K562 (cell line): ENCODE data around the gene ASPRV1. TPM values are rescaled to one million over a fixed set of nuclear protein-coding genes. Genes with fewer than 3 reads are reported as not detected.

Experiments used
- BRCA1 ChIP-seq, 2 experiments: fragments of 450-650 bp in 1 of 2; sonication (generic) in 1 of 2; formaldehyde crosslinking in 1 of 2; IDR thresholded peaks; 2 replicates each; pipeline versions ENCODE4 v1.5.0 to v1.6.1; 2017 to 2020; ENCODE audit warnings: mild to moderate bottlenecking in 1 of 2, missing genetic modification reagents in 1 of 2
- CSDE1 ChIP-seq, 2 experiments: fragments of 450-650 bp; IDR thresholded peaks; 2 replicates each; pipeline ENCODE4 v1.6.1; 2016; ENCODE audit warnings: mild to moderate bottlenecking in 1 of 2
- E2F4 ChIP-seq: sonication (generic); formaldehyde crosslinking; IDR thresholded peaks from 2 replicates; pipeline ENCODE4 v1.8.0; 2022; ENCODE audit warnings: mild to moderate bottlenecking, low read depth, missing genetic modification reagents
- GATAD2B ChIP-seq: fragments of 450-650 bp; IDR thresholded peaks from 2 replicates; pipeline ENCODE4 v1.6.1; 2017; ENCODE audit warnings: mild to moderate bottlenecking, borderline replicate concordance
- HIVEP1 ChIP-seq: fragments of 250-450 bp; sonication (Bioruptor Pico); IDR thresholded peaks from 2 replicates; pipeline ENCODE4 v1.4.0; 2020; ENCODE audit warnings: mild to moderate bottlenecking
- IFI16 ChIP-seq: fragments of 250-450 bp; sonication (Bioruptor Pico); IDR thresholded peaks from 2 replicates; pipeline ENCODE4 v2.1.2; 2022; ENCODE audit warnings: mild to moderate bottlenecking, inconsistent platforms
- JUNB ChIP-seq: fragments of 450-650 bp; formaldehyde crosslinking; conservative IDR thresholded peaks from 2 replicates; pipeline ENCODE4 v1.4.0; 2020; ENCODE audit warnings: mild to moderate bottlenecking
- KAT7 ChIP-seq: sonication (generic); formaldehyde crosslinking; IDR thresholded peaks from 2 replicates; pipeline ENCODE4 v1.8.0; 2022; ENCODE audit warnings: missing genetic modification reagents, mild to moderate bottlenecking, borderline replicate concordance
- NONO ChIP-seq, 2 experiments: fragments of 200-400 bp in 1 of 2; fragments of 450-650 bp in 1 of 2; formaldehyde crosslinking in 1 of 2; IDR thresholded peaks; 2 replicates each; pipeline ENCODE4 v1.6.1; 2017; ENCODE audit warnings: low read depth in 2 of 2, mild to moderate bottlenecking in 2 of 2, moderate library complexity in 2 of 2, low read length in 1 of 2
- NR2F6 ChIP-seq: fragments of 450-650 bp; formaldehyde crosslinking; IDR thresholded peaks from 2 replicates; pipeline ENCODE4 v1.4.0; 2020; ENCODE audit warnings: mild to moderate bottlenecking
- RB1 ChIP-seq: fragments of 450-650 bp; IDR thresholded peaks from 2 replicates; pipeline ENCODE4 v1.6.1; 2017; ENCODE audit warnings: low read depth, mild to moderate bottlenecking
- RBM14 ChIP-seq: fragments of 200-400 bp; formaldehyde crosslinking; IDR thresholded peaks from 2 replicates; pipeline ENCODE4 v1.6.1; 2018; ENCODE audit warnings: low read depth, mild to moderate bottlenecking, low read length, moderate library complexity, borderline replicate concordance; ENCODE audit not compliant: insufficient read depth
- RBM39 ChIP-seq: fragments of 200-400 bp; formaldehyde crosslinking; optimal IDR thresholded peaks from 2 replicates; pipeline ENCODE3; 2018; ENCODE audit warnings: low read depth, low read length
- SMC3 ChIP-seq: conservative IDR thresholded peaks from 2 replicates; pipeline ENCODE4 v1.6.1; 2011; ENCODE audit warnings: low read depth, low read length, improper control_type of control experiment; ENCODE audit not compliant: insufficient read depth
- TARDBP ChIP-seq: fragments of 450-650 bp; IDR thresholded peaks from 2 replicates; pipeline ENCODE4 v1.6.1; 2016
- TCF3 ChIP-seq: sonication (generic); formaldehyde crosslinking; IDR thresholded peaks from 2 replicates; pipeline ENCODE4 v1.4.0; 2020; ENCODE audit warnings: mild to moderate bottlenecking, missing genetic modification reagents
- TRIM24 ChIP-seq, 2 experiments: fragments of 450-650 bp; IDR thresholded peaks; 2 replicates each; pipeline ENCODE4 v1.6.1; 2016
- U2AF2 ChIP-seq: fragments of 200-400 bp; formaldehyde crosslinking; optimal IDR thresholded peaks from 2 replicates; pipeline ENCODE3; 2017; ENCODE audit warnings: low read depth, mild to moderate bottlenecking, low read length
- ZKSCAN8 ChIP-seq: fragments of 200-800 bp; sonication (Bioruptor generic); IDR thresholded peaks from 2 replicates; pipeline ENCODE4 v1.6.1; 2016; ENCODE audit warnings: missing genetic modification characterization, missing compliant biosample characterization
- ZNF175 ChIP-seq: fragments of 200-800 bp; sonication (Bioruptor generic); IDR thresholded peaks from 2 replicates; pipeline ENCODE4 v1.6.1; 2016; ENCODE audit warnings: low read depth, mild to moderate bottlenecking, missing genetic modification characterization, missing compliant biosample characterization
- ZNF274 ChIP-seq: IDR thresholded peaks from 2 replicates; pipeline ENCODE4 v1.6.1; 2011; ENCODE audit warnings: low read depth, mild to moderate bottlenecking, low read length, moderate library complexity, borderline replicate concordance
- ZNF41 ChIP-seq: fragments of 250-450 bp; sonication (Bioruptor Pico); conservative IDR thresholded peaks from 2 replicates; pipeline ENCODE4 v1.4.0; 2020; ENCODE audit warnings: mild to moderate bottlenecking
- ZNF431 ChIP-seq: sonication (generic); formaldehyde crosslinking; IDR thresholded peaks from 2 replicates; pipeline ENCODE4 v1.8.0; 2022; ENCODE audit warnings: mild to moderate bottlenecking, missing genetic modification reagents
- polyA plus RNA-seq, 8 experiments: library from polyadenylated mRNA; depleted of rRNA in 4 of 8; stranded (reverse) in 5 of 8; unstranded in 3 of 8; fragments of >200 nt; fragmentation: Nextera tagmentation in 2 of 8; fragmentation: Illumina TruSeq in 1 of 8; extraction: Ambion mirVana in 2 of 8; extraction: Trizol in 1 of 8; gene quantifications; 2 replicates each; pipeline versions ENCODE4 v1.2.1 to v1.2.3, GENCODE V29; 2011 to 2014; ENCODE audit warnings: inconsistent platforms in 1 of 8, missing spikeins in 1 of 8
- total RNA-seq, 7 experiments: library from RNA; depleted of rRNA in 6 of 7; stranded (reverse); fragments of >200 nt in 6 of 7; fragmentation: Illumina TruSeq in 2 of 7; extraction: Trizol in 2 of 7; gene quantifications; 2 replicates each; pipeline versions ENCODE4 v1.2.1 to v1.2.3, GENCODE V29; 2011 to 2021; ENCODE audit warnings: low replicate concordance in 1 of 7
- TF ChIP-seq, protein P1 (sequence below): fragments of 250-450 bp; sonication (Bioruptor Pico); IDR thresholded peaks from 2 replicates; pipeline ENCODE4 v1.8.0; 2022; ENCODE audit warnings: inconsistent platforms, mild to moderate bottlenecking, moderate library complexity, borderline replicate concordance
- TF ChIP-seq, protein P2 (sequence below): fragments of 250-450 bp; sonication (Bioruptor Pico); IDR thresholded peaks from 2 replicates; pipeline ENCODE4 v1.8.0; 2022; ENCODE audit warnings: moderate library complexity, mild to moderate bottlenecking, inconsistent platforms
- TF ChIP-seq, protein P3 (sequence below): fragments of 450-650 bp; formaldehyde crosslinking; IDR thresholded peaks from 2 replicates; pipeline ENCODE4 v1.4.0; 2020; ENCODE audit warnings: mild to moderate bottlenecking, mixed read lengths

Gene ASPRV1
- total and polyA plus RNA-seq, 9 of the 15 experiments (the other 6 are each of a cell fraction or from before 2014, with no cell fraction given): 0.17 to 0.72 (median 0.47) TPM; not detected in 1

DNA sequence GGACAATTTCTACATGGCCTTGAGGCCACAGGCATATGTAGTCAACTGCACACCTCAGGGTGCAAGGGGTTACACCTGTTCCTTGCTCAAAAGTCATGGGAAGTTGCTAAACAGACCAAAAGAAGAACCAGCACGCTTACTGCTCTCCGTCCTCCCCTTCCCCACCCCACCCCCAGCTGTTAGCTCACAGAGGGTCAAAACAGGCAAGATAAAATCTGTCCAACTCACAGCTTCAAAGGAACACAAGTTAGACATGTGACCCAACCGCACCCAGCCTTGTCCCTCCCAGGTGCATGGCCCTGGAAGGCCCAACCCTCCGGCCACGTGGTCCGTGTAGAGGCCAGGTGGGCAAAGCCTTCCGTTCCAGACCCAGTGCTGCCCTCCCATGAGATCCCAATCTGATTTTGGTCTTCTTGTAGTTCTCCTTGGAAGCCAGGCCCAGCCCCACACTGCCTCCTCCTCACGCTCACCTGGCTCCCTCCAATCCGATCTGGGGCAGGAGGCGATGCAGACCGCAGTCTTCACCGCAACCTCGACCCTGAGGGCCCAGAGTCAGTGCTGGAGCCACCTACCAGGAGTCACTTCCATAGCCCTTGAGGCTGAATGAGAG is 14.5 kb upstream of the ASPRV1 start (continued):
- TF ChIP-seq RBM14 (no peak), NR2F6 (CRISPR knock-in tag) (no peak), ZNF431 (CRISPR knock-in tag) (0 out of 2 replicates have a peak, but pooled peaks have one; percentile 45), U2AF2 (no peak), NONO (IDR thresholded peaks at IDR 0.05; ENCODE audit: low read depth in 2 of 2, low read length in 1 of 2) (0 out of 4 replicates have a peak, but pooled peaks of 1 of the 2 experiments have one; percentile 12), TARDBP (no peak), ZNF41 (CRISPR knock-in tag) (peak; percentile 77; the same call in 1 of the 2 replicates), TRIM24 (IDR thresholded peaks at IDR 0.05) (peak; percentile 32 to 61; a peak in 2 of 4 replicates), IFI16 (CRISPR knock-in tag) (no peak; the same call in 1 of the 2 replicates), ZNF175 (CRISPR knock-in tag) (peak; percentile 68; the same call in 1 of the 2 replicates), RB1 (no peak), CSDE1 (IDR thresholded peaks at IDR 0.05) (no peak), E2F4 (CRISPR knock-in tag) (no peak), SMC3 (no peak), KAT7 (CRISPR knock-in tag) (no peak), ZNF274 (no peak), RBM39 (no peak), BRCA1 (IDR thresholded peaks at IDR 0.05) (no peak), BRCA1 (CRISPR knock-in tag; IDR thresholded peaks at IDR 0.05) (no peak), TCF3 (CRISPR knock-in tag) (peak; percentile 50), JUNB (no peak), ZKSCAN8 (peak; percentile 67; the same call in 1 of the 2 replicates), HIVEP1 (CRISPR knock-in tag) (peak; percentile 77), GATAD2B (0 out of 2 replicates have a peak, but pooled peaks have one; percentile 22)
- TF ChIP-seq, protein P1, sequence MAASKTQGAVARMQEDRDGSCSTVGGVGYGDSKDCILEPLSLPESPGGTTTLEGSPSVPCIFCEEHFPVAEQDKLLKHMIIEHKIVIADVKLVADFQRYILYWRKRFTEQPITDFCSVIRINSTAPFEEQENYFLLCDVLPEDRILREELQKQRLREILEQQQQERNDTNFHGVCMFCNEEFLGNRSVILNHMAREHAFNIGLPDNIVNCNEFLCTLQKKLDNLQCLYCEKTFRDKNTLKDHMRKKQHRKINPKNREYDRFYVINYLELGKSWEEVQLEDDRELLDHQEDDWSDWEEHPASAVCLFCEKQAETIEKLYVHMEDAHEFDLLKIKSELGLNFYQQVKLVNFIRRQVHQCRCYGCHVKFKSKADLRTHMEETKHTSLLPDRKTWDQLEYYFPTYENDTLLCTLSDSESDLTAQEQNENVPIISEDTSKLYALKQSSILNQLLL (CRISPR knock-in tag): no peak
- TF ChIP-seq, protein P2, sequence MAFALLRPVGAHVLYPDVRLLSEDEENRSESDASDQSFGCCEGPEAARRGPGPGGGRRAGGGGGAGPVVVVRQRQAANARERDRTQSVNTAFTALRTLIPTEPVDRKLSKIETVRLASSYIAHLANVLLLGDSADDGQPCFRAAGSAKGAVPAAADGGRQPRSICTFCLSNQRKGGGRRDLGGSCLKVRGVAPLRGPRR: peak; percentile 94
- TF ChIP-seq, protein P3, sequence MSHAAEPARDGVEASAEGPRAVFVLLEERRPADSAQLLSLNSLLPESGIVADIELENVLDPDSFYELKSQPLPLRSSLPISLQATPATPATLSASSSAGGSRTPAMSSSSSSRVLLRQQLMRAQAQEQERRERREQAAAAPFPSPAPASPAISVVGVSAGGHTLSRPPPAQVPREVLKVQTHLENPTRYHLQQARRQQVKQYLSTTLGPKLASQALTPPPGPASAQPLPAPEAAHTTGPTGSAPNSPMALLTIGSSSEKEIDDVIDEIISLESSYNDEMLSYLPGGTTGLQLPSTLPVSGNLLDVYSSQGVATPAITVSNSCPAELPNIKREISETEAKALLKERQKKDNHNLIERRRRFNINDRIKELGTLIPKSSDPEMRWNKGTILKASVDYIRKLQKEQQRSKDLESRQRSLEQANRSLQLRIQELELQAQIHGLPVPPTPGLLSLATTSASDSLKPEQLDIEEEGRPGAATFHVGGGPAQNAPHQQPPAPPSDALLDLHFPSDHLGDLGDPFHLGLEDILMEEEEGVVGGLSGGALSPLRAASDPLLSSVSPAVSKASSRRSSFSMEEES (CRISPR knock-in tag): peak; percentile 90
